Activated CD4-positive, alpha-beta T cell treated with anti-CD3 and anti-CD28 coated beads, Interleukin-2, amount 50 U/mL, for 4 hours (primary cell): ENCODE measurements around the gene RENBP.

Experiments
- DNase-seq, 2 experiments: peaks; one replicate each; pipeline ENCODE4 v3.0.0-alpha.2; 2020

Gene RENBP

DNA sequence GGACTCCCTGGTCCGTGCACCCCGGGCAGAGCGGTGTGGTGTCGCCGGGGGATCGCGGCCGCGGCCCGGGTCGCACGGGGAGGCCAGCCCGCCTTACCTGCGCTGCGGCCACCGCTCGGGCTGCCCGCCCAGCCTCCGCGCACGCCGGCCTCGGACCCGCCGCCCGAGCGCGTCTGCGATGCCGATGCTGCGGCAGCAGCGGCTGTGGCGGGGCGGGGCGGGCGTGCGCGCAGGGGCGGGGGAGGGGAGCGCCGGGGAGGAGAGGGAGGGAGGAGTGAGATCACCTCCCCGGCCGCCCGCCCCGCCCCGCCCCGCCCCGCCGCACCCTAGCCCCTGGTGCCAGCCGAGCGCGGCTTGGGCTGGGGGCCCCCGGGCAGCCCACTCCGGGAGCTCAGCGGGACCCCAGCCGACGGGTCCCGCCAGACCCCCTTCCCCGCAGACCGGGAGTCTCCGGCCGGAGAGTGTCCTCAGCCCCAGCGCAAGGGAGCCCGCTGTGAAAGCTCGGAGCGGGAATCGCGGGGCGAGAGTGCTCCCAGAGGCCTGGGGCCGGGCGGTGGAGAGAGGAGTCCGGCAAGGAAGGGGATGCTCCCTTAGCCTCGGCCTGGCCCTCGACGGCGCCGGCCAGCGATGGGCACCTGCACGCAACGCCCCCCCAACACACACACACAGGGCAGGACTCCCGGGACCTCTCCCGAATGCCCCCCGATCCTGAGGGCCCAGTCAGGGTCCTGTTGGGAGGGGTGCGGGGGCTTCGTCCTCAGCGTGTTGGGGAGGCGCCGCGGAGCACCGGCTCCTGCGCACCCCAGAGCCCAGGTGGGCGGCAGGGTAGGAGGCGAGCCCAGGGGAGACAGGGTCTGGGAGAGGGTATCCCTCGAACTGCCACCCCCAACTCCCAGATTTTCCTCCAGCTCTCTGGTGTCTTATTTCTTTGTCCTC is 58.2 kb downstream of the RENBP start, which contains the start of gene L1CAM:
Gene L1CAM (minus strand): TSS at position 206 of the 936 bp plus-strand sequence. CDS start 10,337 bp downstream, outside the sequence.
- DNase-seq, result peak; percentile 20 to 21
